Measurements from ENCODE around the gene EXOC3L4.

EXOC3L4 gene

GRCh38 chr14:103089386-103090335 lies 4.9 kb upstream of the EXOC3L4 start:
- Histone ChIP-seq H3K36me3 (ENCODE audit: control insufficient read depth, insufficient read depth, low read length) (no peaks in the 10 kb centered on the region), H3K27ac (no peak overlapping the region), H3K4me2 (ENCODE audit: low read length) (no peak overlapping the region), H3K4me1 (no peaks in the 10 kb centered on the region), H3K9me3 (ENCODE audit: control insufficient read depth, low read length) (no peaks in the 10 kb centered on the region), H3K27me3 (ENCODE audit: control insufficient read depth, insufficient read depth, low read length) (no peaks in the 10 kb centered on the region), H3K4me3 (ENCODE audit: low read depth, low read length) (no peak overlapping the region), H3K9ac (no peak overlapping the region), H2AFZ (no peak overlapping the region), H3K79me2 (no peaks in the 10 kb centered on the region)
- TF ChIP-seq CTCF (IDR thresholded peaks at IDR 0.05): no peak

GRCh38 chr14:103090481-103091020 lies 4.0 kb upstream of the EXOC3L4 start:
- no peak overlapping the region for H3K4me2 ChIP-seq (ENCODE audit: low read length)
- no peaks in the 10 kb centered on the region for H3K27me3 ChIP-seq (ENCODE audit: control insufficient read depth, insufficient read depth, low read length)
- H3K4me1 ChIP-seq: no peaks in the 10 kb centered on the region
- H2AFZ ChIP-seq: peak overlapping the region; percentile 86
- H3K36me3 ChIP-seq (ENCODE audit: control insufficient read depth, insufficient read depth, low read length): no peaks in the 10 kb centered on the region
- H3K9ac ChIP-seq: no peak overlapping the region
- H3K79me2 ChIP-seq: no peaks in the 10 kb centered on the region
- no peaks in the 10 kb centered on the region for H3K9me3 ChIP-seq (ENCODE audit: control insufficient read depth, low read length)
- no peak overlapping the region for H3K4me3 ChIP-seq (ENCODE audit: low read depth, low read length)
- H3K27ac ChIP-seq: no peak overlapping the region
- TF ChIP-seq CTCF (IDR thresholded peaks at IDR 0.05): no peak

- Histone ChIP-seq H3K4me3 (ENCODE audit: low read depth, low read length) (peak overlapping the region; percentile 40), H3K27me3 (ENCODE audit: control insufficient read depth, insufficient read depth, low read length) (no peaks in the 10 kb centered on the region), H3K4me1 (no peaks in the 10 kb centered on the region), H3K4me2 (ENCODE audit: low read length) (peak overlapping the region; percentile 74), H2AFZ (peak overlapping the region; percentile 86), H3K9me3 (ENCODE audit: control insufficient read depth, low read length) (no peaks in the 10 kb centered on the region), H3K9ac (no peak overlapping the region), H3K36me3 (ENCODE audit: control insufficient read depth, insufficient read depth, low read length) (no peaks in the 10 kb centered on the region), H3K27ac (no peak overlapping the region), H3K79me2 (no peaks in the 10 kb centered on the region)
- peak; percentile 62 for TF ChIP-seq CTCF (IDR thresholded peaks at IDR 0.05)
These were observed 3.3 kb upstream of the EXOC3L4 start for GRCh38 chr14:103091041-103091882.

GRCh38 chr14:103091883-103092222 lies 2.7 kb upstream of the EXOC3L4 start:
- Histone ChIP-seq H2AFZ (peak overlapping the region; percentile 86), H3K4me2 (ENCODE audit: low read length) (peak overlapping the region; percentile 74), H3K79me2 (no peaks in the 10 kb centered on the region), H3K4me3 (ENCODE audit: low read depth, low read length) (peak overlapping the region; percentile 31), H3K36me3 (ENCODE audit: control insufficient read depth, insufficient read depth, low read length) (no peaks in the 10 kb centered on the region), H3K27ac (no peak overlapping the region), H3K9ac (no peak overlapping the region), H3K4me1 (no peaks in the 10 kb centered on the region), H3K9me3 (ENCODE audit: control insufficient read depth, low read length) (no peaks in the 10 kb centered on the region), H3K27me3 (ENCODE audit: control insufficient read depth, insufficient read depth, low read length) (no peaks in the 10 kb centered on the region)
- no peak for TF ChIP-seq CTCF (IDR thresholded peaks at IDR 0.05)
